Ramos (cell line): ENCODE results near the gene PSMA6.
"Not testable (repeated sequence)": the region's sequence is repeated elsewhere in the genome, so short reads cannot be mapped to it uniquely, and the experiment has no call there.

Source experiments
- in situ Hi-C: fragments of 300-500 bp; cut with MboI; formaldehyde crosslinking; loops from one replicate; pipeline ENCODE4 v1.14.3; 2022; ENCODE audit warnings: low sequenced_read_pairs; ENCODE audit not compliant: unreplicated experiment

Gene PSMA6

DNA sequence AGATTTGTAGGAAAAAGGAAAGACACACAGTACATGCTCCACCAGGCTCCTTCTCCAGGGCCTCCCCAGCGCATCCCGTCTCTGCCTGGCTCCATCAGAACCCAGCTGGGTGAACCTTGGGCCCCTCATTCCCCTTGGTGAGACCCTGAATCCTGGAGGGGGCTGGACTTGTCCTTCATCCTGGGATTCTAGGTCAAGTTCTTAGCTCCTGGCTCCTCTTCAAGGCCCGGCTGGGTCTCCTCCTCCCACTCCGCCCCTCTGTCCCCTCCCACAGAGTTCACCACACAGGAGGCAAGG lies 49.2 kb downstream of the PSMA6 start:
- in situ Hi-C loops, result no loop called here

GRCh38 chr14:35341751-35342488 lies 49.7 kb downstream of the PSMA6 start:
- in situ Hi-C loops, result no loop called here

DNA sequence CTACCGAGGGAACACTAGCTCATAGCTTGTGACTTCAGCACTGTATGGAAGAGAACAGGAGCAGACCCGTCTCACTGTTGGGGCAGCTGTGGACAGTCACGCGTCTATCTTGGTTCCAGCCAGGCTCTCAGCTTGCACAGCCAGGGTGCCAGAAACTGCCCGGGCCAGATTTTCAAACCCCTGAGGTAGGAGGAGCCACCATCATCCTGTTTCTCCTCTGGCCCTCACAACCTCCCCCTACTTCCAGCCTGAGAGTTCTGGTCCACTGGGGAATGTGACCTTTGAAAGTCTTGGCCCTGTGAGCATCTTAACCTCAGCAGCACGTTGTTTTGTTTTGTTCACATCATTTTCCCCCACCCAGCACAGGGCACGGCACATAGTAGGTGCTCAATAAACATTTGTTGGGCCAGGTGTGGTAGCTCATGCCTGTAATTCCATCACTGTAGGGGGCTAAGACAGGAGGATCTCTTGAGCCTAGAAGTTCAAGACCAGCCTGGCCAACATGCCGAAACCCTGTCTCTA lies 50.4 kb downstream of the PSMA6 start:
- in situ Hi-C loops, result no loop called here

- in situ Hi-C loops, result no loop called here
Observed at GRCh38 chr14:35343702-35344101, 51.5 kb downstream of the PSMA6 start.

DNA sequence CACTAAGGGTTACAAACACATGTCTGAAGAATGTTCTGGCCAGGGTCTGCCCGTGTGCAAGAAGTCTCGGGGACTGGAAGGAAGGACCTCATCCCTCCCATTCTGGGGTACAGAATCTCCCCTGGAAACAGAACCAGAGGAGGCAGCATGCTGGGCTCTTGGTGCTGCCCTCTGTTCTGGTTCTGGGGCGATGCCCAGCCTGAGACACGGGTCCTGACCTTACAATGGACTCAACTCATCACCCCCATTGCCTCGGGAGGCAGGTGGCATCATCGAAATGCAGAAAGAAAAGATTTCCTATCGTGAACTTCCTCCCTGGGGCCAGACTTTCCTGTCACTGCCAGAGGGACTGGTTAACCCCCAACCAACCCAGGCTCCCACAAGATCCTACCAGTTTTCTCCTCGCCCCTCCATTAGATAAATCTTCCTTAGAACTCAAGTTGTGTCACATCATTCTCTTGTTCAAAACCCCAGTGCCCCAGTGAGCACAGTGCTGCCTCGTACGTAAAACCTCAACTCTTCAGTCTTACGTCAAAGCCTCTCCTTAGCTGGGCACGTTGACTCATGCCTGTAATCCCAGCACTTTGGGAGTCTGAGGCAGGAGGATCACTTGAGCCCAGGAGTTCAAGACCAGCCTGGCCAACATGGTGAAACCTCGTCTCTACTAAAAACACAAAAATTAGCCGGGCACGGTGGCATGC lies 52.1 kb downstream of the PSMA6 start:
- in situ Hi-C loops, result no loop called here

DNA sequence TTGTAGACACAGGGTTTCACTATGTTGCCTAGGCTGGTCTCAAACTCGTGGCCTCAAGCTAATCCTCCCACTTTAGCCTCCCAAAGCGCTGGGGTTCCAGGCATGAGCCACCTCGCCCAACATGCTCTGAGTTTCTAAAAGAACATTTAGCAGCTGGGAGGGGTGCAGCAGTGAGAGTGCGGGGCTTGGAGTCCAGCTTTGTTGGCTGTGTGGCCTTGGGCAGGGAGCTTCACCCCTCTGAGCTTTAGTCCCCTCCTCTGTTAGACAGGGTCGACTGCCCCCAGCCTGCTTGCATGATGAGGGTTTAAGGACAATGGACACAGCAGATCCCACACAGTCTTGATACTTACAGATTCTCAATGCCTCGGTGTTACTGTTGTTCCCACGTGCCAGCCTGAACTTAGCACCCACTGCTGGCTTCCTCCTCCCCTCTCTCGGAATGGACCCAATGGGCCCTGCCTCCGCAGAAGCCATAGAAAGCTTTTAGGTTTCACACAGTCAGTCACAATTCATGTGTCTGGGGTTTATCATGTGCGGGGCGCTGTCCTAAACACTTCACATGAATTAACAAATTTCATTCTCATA lies 54.6 kb downstream of the PSMA6 start:
- in situ Hi-C loops, result no loop called here

DNA sequence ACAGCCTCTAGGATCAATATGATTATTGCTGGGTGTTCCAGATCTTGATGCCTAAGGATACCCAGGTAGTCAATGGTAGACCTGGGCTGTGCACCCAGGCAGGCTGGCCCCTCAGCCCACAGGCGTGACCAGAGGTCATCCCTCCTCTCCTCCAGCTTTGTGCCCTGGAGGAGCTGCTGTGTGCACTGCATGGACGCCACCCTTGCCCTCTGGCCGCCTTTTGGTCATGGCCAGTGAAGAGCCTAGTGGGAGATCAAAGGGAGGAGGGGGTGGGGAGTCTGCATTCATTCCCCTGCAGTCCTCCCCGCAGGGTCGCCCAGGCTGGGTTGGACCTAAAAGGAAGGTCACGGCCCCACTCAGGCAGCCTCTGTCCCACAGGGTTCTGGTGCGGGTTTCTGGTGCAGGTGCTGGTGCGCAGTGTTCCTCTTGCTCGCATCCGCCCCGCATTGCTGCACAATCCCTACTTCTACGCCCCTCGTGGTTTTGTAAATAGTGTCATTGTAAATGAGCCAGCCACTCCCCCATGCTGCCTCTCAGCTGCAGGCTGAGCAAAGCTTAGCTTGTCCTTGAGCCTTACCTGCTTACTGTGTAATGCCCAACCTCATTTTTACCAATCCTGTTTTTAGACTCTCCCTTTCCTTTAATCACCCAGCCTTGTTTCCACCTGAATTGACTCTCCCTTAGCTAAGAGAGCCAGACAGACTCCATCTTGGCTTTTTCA lies 55.3 kb downstream of the PSMA6 start:
- in situ Hi-C loops, result no loop called here

- in situ Hi-C loops, result not testable (repeated sequence)
Observed at GRCh38 chr14:35348044-35348380, 55.8 kb downstream of the PSMA6 start.

GRCh38 chr14:35349496-35350365 lies 57.5 kb downstream of the PSMA6 start:
- in situ Hi-C loops, result no loop called here

DNA sequence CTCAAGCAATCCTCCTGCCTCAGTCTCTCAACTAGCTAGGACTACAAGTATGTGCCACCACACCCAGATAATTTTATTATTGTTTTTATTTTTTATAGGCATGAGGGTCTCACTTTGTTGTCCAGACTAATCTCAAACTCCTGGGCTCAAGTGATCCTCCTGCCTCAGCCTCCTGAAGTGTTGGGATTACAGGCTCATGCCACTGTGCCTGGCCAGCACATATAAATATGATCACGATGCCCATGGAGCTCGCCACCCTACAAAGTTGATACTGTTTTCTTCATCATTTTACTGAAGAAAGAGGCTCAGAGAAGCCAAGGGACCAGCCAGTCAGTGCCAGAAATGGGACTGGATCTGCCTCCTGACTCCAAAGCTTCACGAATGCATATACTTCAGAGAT lies 59.3 kb downstream of the PSMA6 start:
- in situ Hi-C loops, result no loop called here

DNA sequence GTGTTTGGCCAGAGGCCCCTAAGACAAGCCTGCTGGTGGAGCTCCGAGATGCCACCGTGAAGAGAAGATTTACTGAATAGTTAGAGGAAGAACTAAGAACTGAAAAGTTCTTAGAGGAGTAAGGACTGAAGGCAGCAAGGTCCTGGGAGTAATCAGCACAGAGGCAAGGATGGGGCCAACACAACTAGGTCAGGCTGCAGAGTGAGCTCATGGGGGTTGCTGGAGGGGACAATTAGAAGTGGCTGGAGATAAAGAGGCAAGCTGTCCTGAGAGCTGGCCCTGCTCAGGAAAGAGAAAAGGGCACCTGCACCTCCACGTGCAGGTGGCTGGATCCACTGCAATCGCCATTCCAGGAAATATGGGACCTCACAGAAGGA lies 59.7 kb downstream of the PSMA6 start:
- in situ Hi-C loops, result no loop called here

DNA sequence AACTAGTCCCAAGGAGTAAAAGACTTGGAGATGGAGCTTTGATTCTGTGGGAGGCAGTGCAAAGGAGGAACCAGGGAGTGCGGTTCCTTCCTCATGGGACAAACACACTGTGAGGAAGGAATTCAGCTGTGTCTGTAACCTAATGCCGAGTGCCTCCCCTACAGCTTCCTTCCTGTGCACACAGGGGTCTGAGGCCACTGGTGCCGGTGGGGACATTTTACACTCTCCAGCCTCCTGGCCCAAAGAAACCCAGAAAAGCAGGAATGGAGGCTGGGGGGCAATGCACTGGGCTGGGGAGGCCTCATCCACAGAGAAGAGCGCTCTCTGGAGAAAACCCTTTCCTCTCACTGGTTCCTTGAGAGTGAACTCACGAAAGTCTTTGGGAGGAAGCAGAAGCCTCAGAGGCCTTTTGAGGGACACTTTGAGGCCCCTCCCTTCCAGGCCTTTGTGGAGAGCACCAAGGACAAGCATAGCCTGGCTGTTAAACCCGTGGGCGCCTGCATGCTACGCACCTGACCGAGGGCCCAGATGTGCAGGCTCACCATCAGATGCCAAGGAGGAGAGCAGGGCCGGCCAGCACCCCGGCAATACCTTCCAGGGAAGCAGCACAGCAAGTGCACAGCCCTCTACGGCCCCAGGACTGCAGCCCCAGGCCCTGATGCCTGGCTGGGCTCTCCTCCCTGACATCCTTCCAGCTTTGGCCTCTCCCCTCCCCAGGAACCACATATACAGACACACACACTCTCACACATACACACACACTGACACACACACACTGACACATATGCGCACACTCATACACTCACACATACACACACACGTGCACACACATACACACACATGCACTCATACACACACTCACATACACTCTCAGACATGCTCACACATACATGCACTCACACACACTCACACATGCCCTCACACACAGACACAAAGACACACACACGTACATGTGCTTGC lies 60.4 kb downstream of the PSMA6 start:
- in situ Hi-C loops, result no loop called here

DNA sequence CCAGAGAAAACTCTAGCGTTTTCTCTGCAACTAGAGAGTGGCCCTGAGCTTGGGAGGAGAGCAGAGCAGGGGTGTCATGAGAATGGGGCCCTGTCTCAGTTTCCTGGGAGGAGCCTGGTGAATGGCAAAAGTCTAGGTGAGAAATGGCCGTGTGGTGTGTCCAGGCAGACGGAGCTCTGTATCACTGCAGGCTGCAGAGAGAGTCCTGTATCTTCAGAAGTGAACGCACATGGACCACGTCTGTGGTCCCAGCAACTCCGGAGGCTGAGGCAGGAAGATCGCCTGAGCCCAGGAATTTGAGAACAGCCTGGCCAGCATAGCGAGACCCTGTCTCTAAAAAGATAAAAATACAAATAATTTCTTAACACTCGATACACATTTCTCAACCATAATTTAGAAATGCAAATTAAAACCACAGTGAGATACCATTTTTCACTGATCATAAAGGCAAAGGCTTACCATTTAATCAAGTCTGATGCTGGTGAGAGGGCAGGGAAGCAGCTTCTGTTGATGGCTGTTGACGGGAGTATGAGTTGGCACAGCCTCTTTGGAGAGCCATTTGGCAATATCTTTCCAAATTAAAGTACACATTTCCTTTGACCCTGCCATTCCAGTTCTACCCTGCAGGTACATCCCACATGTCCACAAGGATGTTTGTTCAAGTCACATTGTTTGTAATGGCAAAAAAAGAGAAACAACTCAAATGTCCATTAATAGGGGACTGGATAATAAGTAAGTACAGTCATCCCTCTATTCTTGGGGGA lies 61.4 kb downstream of the PSMA6 start:
- in situ Hi-C loops, result no loop called here

- in situ Hi-C loops, result not testable (repeated sequence)
Observed at GRCh38 chr14:35355235-35355634, 63.1 kb downstream of the PSMA6 start.

DNA sequence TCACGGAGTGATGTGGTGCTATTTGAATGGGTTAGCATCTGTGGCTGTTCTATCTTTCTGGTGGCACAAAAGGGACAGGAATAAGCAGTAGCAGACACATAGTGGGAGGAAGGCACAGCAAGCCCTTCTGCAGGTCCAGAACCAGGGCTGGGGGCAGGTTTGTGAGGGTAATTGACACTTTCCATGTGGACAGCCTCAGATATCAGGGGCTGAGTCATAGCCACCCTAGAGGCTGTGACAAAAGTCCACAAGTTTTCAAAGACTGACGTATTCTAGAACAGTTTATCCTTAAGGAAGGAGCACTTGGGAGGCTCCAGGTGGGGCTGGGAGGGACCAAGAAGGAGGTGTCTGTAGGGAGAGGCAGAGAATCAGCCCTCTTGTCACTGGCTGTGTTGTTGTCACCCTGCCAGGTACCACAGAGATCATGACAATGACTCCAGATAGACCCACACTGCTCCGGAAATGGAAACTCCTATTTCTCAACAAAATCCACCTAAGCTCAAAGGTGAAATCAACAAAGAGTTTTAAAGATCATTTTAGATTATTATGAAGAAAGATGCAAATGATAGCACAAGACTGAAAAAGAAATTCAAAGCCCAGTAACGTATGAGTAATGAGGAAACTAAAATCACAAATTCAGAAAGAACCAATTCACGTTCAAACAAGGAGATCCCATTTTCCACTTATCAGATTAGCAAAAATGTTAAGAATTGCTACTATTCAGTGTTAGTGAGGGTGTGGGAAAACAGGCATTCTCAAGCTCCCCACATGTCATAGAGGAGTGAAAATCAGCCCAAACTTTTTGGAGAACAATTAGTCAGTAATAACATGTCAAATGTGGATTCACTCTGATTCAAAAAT lies 64.0 kb downstream of the PSMA6 start:
- in situ Hi-C loops, result no loop called here

- in situ Hi-C loops, result not testable (repeated sequence)
Observed at GRCh38 chr14:35359655-35360054, 67.5 kb downstream of the PSMA6 start.

GRCh38 chr14:35361141-35361480 lies 68.9 kb downstream of the PSMA6 start:
- in situ Hi-C loops, result no loop called here

- in situ Hi-C loops, result no loop called here
Observed at GRCh38 chr14:35362450-35362849, 70.3 kb downstream of the PSMA6 start.
